Measurements from ENCODE around the gene AP5B1.

AP5B1 gene

DNA sequence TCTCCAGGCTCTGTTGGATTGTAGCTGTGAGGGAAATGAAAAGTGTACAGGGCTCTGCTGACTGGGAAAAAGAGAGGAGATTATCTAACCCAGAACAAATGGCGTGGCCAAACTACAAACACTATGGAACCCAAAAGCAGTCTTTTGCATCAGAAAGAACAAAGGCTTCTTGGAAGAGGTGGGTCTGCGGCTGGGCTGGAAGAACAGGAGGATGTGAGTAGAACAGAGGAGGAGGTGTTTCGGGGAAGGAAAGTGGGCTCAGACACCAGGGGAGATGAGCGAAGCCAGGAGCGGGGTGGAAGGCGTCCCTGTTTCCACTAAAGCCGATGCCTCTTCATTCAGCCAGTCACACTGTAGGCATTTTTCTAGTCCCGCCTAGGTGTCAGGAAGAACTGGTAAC is 18.1 kb upstream of the AP5B1 start:
- no peak for DNase-seq

DNA sequence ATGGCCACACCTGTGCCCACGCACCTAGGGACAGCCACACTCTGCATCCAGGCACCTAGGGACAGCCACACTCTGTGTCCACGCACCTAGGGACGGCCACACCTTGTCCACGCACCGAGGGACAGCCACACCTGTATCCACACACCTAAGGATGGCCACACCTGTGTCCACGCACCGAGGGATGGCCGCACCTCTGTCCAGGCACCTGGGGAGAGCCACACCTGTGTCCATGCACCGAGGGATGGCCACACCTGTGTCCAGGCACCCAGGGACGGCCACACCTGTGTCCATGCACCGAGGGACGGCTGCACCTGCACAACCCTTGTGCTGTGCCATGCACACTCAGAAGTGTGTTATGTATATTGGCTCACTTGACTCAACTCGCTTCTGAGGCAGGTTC is 16.9 kb upstream of the AP5B1 start:
- no peak for DNase-seq

DNA sequence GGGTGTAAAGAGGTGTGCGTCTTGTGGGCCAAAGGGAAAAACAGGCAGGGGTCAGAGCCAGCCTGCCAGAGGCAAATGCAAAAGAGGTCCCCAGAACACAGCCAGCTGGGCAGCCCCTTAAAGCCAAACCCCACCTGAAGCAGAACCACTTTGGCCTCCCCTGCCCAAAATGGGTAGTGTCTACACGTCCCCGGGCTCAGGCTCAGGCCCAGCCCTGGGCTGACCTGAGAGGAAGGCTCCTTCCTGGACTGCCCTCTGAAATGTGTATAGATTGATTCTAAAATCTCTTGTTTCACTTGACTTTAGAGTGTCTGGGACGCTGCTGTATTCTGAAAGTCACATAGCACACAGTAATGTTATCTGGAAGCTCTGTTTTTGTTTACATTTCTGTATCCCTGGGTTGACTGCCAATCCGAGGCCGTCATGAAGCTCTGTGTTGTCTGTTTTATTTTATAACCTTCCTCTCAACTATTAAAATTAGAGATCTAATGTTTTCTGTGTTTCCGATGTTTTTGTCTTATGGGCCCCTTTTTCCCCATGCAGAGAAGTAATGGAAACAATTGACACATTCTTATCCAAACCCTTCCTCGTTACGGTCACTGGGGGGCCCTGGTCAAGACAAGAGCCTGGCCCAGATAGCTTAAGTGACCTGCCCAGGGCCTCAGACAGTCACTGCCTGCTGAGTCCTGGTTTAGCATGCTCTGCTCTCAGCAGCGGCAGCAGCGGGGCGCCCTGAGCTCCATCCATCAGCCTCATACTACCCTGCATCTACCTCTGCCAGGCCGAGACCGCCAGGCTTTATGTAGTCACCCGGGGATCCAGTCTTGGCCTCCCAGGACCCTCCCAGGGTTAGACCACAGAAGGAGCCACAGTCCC is 16.2 kb upstream of the AP5B1 start:
- no peak for DNase-seq

GRCh38 chr11:65794570-65795510 is 14.1 kb upstream of the AP5B1 start:
- DNase-seq: no peak

- DNase-seq: no peak
Measured at GRCh38 chr11:65793625-65794400, 13.0 kb upstream of the AP5B1 start.

DNA sequence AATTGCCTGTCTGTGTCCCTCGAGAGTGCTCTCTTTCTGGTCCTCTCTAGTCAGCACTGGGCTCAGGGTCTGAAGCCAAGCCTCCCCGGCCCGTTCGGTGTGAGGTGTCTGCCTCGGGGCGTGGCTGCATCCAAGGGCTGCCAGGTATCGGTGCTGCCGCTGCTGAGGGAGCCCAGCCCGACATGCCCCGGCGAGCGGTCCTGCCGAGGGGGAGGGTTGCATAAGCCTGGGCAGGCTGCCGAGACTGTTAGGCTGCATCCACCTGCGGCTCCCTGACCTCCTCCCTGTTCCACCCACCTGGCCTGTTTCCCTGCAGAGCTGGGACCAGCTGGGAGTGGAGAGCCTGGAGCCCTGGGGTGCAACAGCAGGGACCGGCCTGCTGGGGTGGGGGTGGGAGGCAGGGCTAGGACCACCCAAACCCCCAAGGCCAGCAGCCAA is 12.4 kb upstream of the AP5B1 start:
- DNase-seq: no peak

- DNase-seq: no peak
Measured at GRCh38 chr11:65792456-65792855, 11.7 kb upstream of the AP5B1 start.

- no peak for DNase-seq
Measured at GRCh38 chr11:65791719-65792213, 11.0 kb upstream of the AP5B1 start.

- DNase-seq: no peak
Measured at GRCh38 chr11:65790902-65791650, 10.3 kb upstream of the AP5B1 start.

DNA sequence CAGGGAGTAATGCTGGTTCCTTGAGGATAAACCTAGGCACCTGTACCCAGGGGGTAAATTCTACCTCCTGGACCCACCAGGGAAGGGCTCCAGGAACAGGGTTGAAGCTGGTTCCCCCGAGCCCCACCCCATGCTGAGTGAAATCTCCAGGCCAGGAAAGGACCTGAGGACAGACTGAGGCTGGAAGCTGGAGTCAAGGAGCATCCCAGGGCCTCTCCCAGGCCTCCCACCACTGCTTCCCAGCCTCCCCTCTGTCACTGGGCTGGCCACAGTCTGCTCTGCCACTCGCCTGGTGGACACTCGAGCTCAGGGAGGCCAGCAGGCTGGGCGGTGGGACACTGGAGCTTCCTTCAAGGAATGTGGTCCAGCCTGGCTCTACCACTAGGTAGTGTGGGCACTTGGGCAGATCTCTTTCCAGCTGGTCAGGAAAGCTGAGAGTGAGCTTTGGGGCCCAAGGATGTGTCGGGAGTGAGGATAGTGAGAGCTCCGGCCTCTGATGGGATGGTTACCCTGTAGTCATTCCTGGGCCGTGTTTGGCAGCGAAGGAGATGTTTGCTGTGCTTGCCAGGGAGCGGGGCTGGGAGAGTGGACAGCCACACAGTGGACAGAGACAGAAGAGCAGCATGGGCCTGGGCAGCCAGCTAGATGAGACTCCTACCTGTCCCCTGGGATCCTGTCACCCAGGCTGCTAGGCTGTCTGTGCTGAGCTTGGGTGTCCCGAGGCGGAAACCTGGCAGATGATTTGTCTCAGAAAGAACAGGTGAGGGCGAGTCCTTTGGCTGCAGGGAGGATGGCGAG is 9.5 kb upstream of the AP5B1 start:
- DNase-seq: no peak

DNA sequence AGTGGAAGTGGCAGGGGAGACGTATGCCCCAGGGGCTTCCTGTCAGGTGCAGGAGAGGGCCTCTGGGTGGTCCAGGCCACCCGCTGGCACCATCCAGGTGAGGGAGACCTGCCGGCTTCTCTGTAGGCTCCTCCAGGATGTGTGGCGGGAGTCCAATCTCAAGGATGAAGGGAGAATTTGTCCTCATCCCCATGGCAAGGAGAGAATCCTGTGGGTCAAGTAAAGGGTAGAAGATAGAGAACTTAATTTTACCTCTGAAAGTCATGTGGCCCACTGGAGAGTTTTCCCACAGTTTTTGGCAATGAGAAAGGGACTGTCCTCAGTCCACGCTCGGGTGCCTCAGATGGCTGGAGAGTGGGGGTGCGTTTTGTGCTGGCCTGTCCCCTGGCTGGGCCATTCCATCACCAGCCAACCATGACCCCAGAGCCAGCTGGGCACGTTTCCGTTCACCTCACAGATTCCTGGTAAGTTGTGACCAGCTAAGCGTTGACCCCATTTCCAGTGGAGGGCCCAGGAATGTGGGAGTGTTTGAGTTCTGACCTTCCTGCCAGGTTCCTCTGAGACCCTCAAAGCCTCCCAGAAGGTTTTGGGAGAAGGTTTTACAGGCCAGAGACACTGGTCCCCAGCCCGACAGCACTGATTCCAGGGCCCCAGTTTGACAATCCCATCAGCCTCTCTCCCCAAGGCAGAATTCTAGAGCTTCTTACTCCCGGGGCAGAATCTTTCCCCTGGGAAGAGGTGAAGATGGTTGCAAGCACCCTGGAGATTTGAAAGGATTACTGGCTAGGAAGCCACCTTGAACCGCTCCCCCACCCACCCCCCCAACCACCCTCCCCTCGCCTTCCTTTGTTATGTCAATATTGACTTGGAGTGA is 8.7 kb upstream of the AP5B1 start:
- DNase-seq: no peak

DNA sequence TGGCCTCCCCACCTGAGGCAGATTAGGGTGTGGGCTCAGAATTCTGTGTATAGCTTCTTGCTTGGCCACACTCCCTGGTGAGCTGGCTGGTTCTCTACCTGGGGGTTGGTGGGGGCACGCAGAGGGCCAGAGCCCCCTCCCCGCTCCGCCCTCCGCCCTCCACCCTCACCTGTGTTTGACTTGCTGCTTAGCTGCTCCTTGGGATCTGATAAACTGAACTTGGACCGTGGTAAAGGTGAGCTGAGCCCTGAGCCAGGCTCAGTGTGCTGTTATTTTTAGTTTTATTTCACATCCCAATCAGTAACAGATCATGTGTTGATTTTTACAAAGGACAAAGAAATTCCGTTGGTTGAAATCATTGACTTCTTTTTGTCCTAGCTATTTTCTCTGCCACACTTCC is 8.0 kb upstream of the AP5B1 start:
- DNase-seq: no peak

- no peak for DNase-seq
Measured at GRCh38 chr11:65787649-65788622, 7.2 kb upstream of the AP5B1 start.

DNA sequence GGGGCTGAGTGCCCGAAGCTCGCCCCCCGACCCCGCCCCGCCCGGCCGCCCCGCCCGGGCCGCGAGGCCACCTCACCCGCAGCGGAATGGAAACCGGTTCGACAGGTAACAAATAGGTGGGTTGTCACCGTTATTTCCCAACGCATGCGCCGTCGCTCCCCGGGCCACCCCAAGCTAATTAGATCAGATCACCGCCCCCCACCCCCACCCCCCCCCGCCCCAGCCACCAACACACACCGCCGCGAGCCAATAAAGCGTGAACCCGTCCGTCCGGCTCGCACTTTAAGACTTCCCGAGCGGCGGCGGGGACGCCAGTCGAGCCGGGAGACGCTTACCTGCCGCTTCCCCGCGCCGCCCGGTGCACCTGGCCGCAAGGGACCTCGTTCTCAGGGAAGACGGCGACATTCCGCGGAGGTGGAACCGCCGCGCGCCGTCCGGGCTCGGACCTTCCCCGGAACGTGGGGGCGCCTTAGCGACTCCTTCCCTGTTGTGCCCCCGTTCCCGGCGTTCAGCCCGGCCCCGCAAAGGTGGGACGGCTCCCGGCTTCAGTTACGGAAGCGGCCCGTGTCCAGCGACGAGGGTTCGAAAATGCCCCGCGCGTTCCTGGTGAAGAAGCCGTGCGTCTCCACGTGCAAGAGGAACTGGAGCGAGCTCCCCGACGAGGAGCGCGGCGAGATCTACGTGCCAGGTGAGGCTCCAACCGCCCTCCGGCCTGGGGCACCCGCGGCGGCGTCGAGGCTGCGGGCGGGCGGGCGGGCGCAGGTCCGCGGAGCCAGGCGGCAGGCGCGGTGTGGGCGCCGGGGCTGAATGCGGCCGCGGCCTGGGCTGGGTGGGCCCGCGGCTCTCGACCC is 6.2 kb upstream of the AP5B1 start, which contains the start of gene OVOL1:
TSS of gene OVOL1 (plus strand) at position 278 of the 851 bp plus-strand sequence. CDS start at position 589, 311 bp downstream.
- DNase-seq: no peak

GRCh38 chr11:65786008-65786785 is 5.4 kb upstream of the AP5B1 start:
- no peak for DNase-seq

- no peak for DNase-seq
Measured at GRCh38 chr11:65785319-65786007, 4.7 kb upstream of the AP5B1 start.

Measured in T1000 (cell line).